KOPT-K1 (cell line): Measurements from ENCODE around the gene NACC1.
"Not testable (repeated sequence)": the region's sequence is repeated elsewhere in the genome, so short reads cannot be mapped to it uniquely, and the experiment has no call there.

Source experiments
- H3K27ac ChIP-seq: fragments of 200-600 bp; sonication (generic); 2 replicates; pipeline ENCODE4 v1.5.1; 2016; ENCODE audit warnings: antibody characterized with exemption, mild to moderate bottlenecking, low read depth, low read length; ENCODE audit not compliant: poor library complexity, severe bottlenecking
- H3K36me3 ChIP-seq: fragments of 200-600 bp; sonication (generic); 2 replicates; pipeline ENCODE4 v1.5.1; 2017; ENCODE audit warnings: antibody characterized with exemption, mild to moderate bottlenecking, low read length, moderate library complexity; ENCODE audit not compliant: insufficient read depth
- H3K9me3 ChIP-seq: fragments of 200-600 bp; sonication (generic); 2 replicates; pipeline ENCODE4 v1.5.1; 2017; ENCODE audit warnings: antibody characterized with exemption, low read length, mild to moderate bottlenecking; ENCODE audit not compliant: insufficient read depth, poor library complexity, severe bottlenecking

NACC1 gene

GRCh38 chr19:13166151-13166550, 48.1 kb downstream of the NACC1 start:
- H3K36me3 ChIP-seq, H3K9me3 ChIP-seq: not testable (repeated sequence)
- peak overlapping the region; percentile 91 for H3K27ac ChIP-seq

- Histone ChIP-seq H3K36me3 (no peaks in the 10 kb centered on the region), H3K27ac (peak overlapping the region; percentile 91), H3K9me3 (no peaks in the 10 kb centered on the region)
These were observed 51.7 kb downstream of the NACC1 start for GRCh38 chr19:13169769-13170168.

- Histone ChIP-seq H3K9me3 (no peaks in the 10 kb centered on the region), H3K36me3 (no peaks in the 10 kb centered on the region), H3K27ac (no peak overlapping the region)
These were observed 53.1 kb downstream of the NACC1 start for GRCh38 chr19:13171146-13171545.

- no peaks in the 10 kb centered on the region for H3K36me3 ChIP-seq
- no peaks in the 10 kb centered on the region for H3K9me3 ChIP-seq
- peak overlapping the region; percentile 74 for H3K27ac ChIP-seq
These were observed 54.5 kb downstream of the NACC1 start for GRCh38 chr19:13172346-13173138.

- Histone ChIP-seq H3K36me3 (no peaks in the 10 kb centered on the region), H3K27ac (no peak overlapping the region), H3K9me3 (no peaks in the 10 kb centered on the region)
These were observed 55.2 kb downstream of the NACC1 start for GRCh38 chr19:13173139-13173737.

- H3K9me3 ChIP-seq, result no peaks in the 10 kb centered on the region
- H3K36me3 ChIP-seq, result no peaks in the 10 kb centered on the region
- no peak overlapping the region for H3K27ac ChIP-seq
These were observed 58.3 kb downstream of the NACC1 start for GRCh38 chr19:13176345-13176744.

GRCh38 chr19:13177584-13177983, 59.5 kb downstream of the NACC1 start:
- H3K36me3 ChIP-seq, H3K9me3 ChIP-seq: not testable (repeated sequence)

GRCh38 chr19:13178291-13178690, 60.2 kb downstream of the NACC1 start:
- H3K36me3 ChIP-seq, H3K9me3 ChIP-seq, H3K27ac ChIP-seq: not testable (repeated sequence)

More at GRCh38 chr19:13177584-13177983, 59.5 kb downstream of the NACC1 start:
- H3K27ac ChIP-seq, result not testable (repeated sequence)

GRCh38 chr19:13181747-13182388, 63.8 kb downstream of the NACC1 start:
- Histone ChIP-seq H3K9me3 (no peaks in the 10 kb centered on the region), H3K27ac (peak overlapping the region; percentile 55), H3K36me3 (no peaks in the 10 kb centered on the region)

- H3K9me3 ChIP-seq, H3K36me3 ChIP-seq, H3K27ac ChIP-seq: not testable (repeated sequence)
These were observed 66.9 kb downstream of the NACC1 start for GRCh38 chr19:13184926-13185325.

- not testable (repeated sequence) for H3K9me3 ChIP-seq, H3K27ac ChIP-seq, H3K36me3 ChIP-seq
These were observed 67.9 kb downstream of the NACC1 start for GRCh38 chr19:13185763-13186657.

GRCh38 chr19:13186688-13187087, 68.6 kb downstream of the NACC1 start:
- H3K27ac ChIP-seq, H3K9me3 ChIP-seq, H3K36me3 ChIP-seq: not testable (repeated sequence)

- Histone ChIP-seq H3K27ac (no peak overlapping the region), H3K36me3 (no peaks in the 10 kb centered on the region), H3K9me3 (no peaks in the 10 kb centered on the region)
These were observed 69.4 kb downstream of the NACC1 start for GRCh38 chr19:13187419-13187818.

GRCh38 chr19:13189600-13189999, 71.5 kb downstream of the NACC1 start:
- no peaks in the 10 kb centered on the region for H3K36me3 ChIP-seq
- no peak overlapping the region for H3K27ac ChIP-seq
- no peaks in the 10 kb centered on the region for H3K9me3 ChIP-seq
